Panc1 (cell line): ENCODE measurements around the gene COP1. TPM values are rescaled to one million over a fixed set of nuclear protein-coding genes. Genes with fewer than 3 reads are reported as not detected.

Experiments
- ATAC-seq: fragments of 200-7000 bp; cut with Tn5 transposase; 2 replicates; pipeline ENCODE4 v1.9.1; 2020; ENCODE audit warnings: mild to moderate bottlenecking, moderate library complexity
- BruUV-seq: library from RNA; stranded (reverse); fragments of 400-500 nt; replicated peaks from 2 replicates; lab custom pipeline; 2021; lab: Mats Ljungman, UMichigan
- CTCF ChIA-PET: fragments of 300-600 bp; sonication (Branson Sonifier 250); formaldehyde crosslinking; loops from one replicate; lab custom pipeline; 2022; ENCODE audit warnings: antibody characterized with exemption; lab: Charles Lee
- POLR2A ChIA-PET: fragments of 300-600 bp; sonication (Branson Sonifier 250); formaldehyde crosslinking; loops from one replicate; lab custom pipeline; 2022; ENCODE audit warnings: antibody characterized with exemption; lab: Charles Lee
- DNase-seq: peaks from one replicate; pipeline ENCODE4 v3.0.0-alpha.2; 2010; ENCODE audit warnings: low read depth, low spot score
- H3K27ac ChIP-seq: 2 replicates; pipeline ENCODE4 v1.5.1; 2011; ENCODE audit warnings: mild to moderate bottlenecking, low read length, inconsistent platforms
- H3K27me3 ChIP-seq: fragments of 200-500 bp; sonication (Bioruptor generic); 2 replicates; pipeline ENCODE4 v1.6.0; 2014; ENCODE audit warnings: low read length, inconsistent platforms; ENCODE audit not compliant: control insufficient read depth, insufficient read depth
- H3K36me3 ChIP-seq: fragments of 200-500 bp; sonication (Bioruptor generic); 2 replicates; pipeline ENCODE4 v1.5.1; 2014; ENCODE audit warnings: inconsistent platforms, mild to moderate bottlenecking, low read length, moderate library complexity; ENCODE audit not compliant: control insufficient read depth, insufficient read depth
- H3K4me1 ChIP-seq: 2 replicates; pipeline ENCODE4 v1.5.1; 2011; ENCODE audit warnings: inconsistent platforms, mild to moderate bottlenecking, low read length, moderate library complexity; ENCODE audit not compliant: control insufficient read depth, insufficient read depth
- H3K4me3 ChIP-seq, 2 experiments: 2 replicates each; pipeline ENCODE4 v1.5.1; 2011 to 2012; ENCODE audit warnings: low read depth in 2 of 2, low read length in 2 of 2, mild to moderate bottlenecking in 2 of 2, inconsistent platforms in 1 of 2, moderate library complexity in 1 of 2
- H3K9me3 ChIP-seq: fragments of 200-500 bp; sonication (Bioruptor generic); 2 replicates; pipeline ENCODE4 v1.5.1; 2014; ENCODE audit warnings: low read depth, mild to moderate bottlenecking, inconsistent platforms, low read length, moderate library complexity; ENCODE audit not compliant: control insufficient read depth, insufficient read depth
- POLR2AphosphoS5 ChIP-seq: IDR thresholded peaks from 2 replicates; pipeline ENCODE4 v1.6.1; 2012; ENCODE audit warnings: mild to moderate bottlenecking, low read depth, low read length, moderate library complexity
- SIN3A ChIP-seq: IDR thresholded peaks from 2 replicates; pipeline ENCODE4 v1.6.1; 2012; ENCODE audit warnings: low read depth, mild to moderate bottlenecking, low read length, moderate library complexity, borderline replicate concordance; ENCODE audit not compliant: insufficient read depth
- TCF7L2 ChIP-seq: IDR thresholded peaks from 2 replicates; pipeline ENCODE4 v1.6.1; 2011; ENCODE audit warnings: mild to moderate bottlenecking, low read depth, low read length, inconsistent platforms
- in situ Hi-C: cut with HindIII; loops from 2 replicates; pipeline ENCODE4 v1.10.0; 2016; ENCODE audit warnings: low sequenced_read_pairs, low pct_unique_long_range_greater_than_20kb
- intact Hi-C: fragments of 100-400 bp; cut with micrococcal nuclease; formaldehyde crosslinking; loops from one replicate; pipeline ENCODE4 v1.10.0; 2022; ENCODE audit not compliant: unreplicated experiment
- total RNA-seq: library from RNA; stranded (reverse); gene quantifications from one replicate; pipeline ENCODE4 v1.2.1, GENCODE V29; 2021; ENCODE audit not compliant: unreplicated experiment
- TF ChIP-seq, protein P1 (sequence below), 2 experiments: IDR thresholded peaks; 2 replicates each; pipeline ENCODE4 v1.6.1; 2011 to 2012; ENCODE audit warnings: low read depth in 2 of 2, control low read depth in 1 of 2, low read length in 1 of 2, mild to moderate bottlenecking in 1 of 2, moderate library complexity in 1 of 2; ENCODE audit not compliant: insufficient read depth in 1 of 2
- TF ChIP-seq, protein P2 (sequence below): fragments of 450-650 bp; IDR thresholded peaks from 2 replicates; pipeline ENCODE4 v1.5.1; 2017; ENCODE audit warnings: mild to moderate bottlenecking

COP1 gene
- total RNA-seq, 1 experiment from 2014 or later, result 36.5 TPM

DNA sequence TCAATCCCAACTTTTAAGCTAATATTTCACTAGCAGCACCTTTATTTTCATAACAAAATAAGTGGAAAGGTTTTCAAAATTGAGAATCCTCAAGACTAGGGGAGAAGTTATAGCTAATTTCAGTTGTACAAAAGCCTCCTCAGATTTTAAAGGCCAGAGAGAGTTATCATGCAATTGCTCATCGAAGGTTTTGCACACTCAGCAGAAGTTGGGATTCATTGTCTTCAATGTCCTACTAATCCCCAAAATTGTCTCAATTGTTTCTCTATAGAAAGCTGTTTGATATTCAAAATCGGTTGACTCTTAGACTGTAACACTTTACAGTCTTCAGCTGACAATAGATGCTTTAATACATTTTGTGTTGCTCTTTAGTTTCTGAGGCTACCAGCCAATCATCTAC is 293.0 kb downstream of the COP1 start:
- in situ Hi-C loops (no loop called here), intact Hi-C loops (no loop called here)
- CTCF ChIA-PET, result no interaction called here

DNA sequence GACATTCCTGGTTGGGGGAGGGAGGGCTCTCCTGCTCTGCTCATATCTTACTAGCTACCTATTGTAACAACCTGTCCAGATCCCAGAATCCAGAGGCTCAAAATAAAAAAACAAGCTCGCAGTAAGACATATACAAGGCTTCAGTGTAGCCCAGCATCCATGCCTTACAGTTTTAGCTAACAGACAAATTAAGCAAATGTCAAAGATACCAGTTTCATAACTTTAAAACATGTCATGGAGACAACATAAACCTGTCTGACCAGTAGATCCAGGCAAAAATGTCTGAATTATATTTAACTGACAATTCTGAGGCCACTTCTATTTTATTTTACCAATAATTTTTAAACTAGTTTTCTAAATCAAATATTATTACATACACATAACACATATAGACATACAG is 295.9 kb downstream of the COP1 start:
- ChIA-PET CTCF (no interaction called here), POLR2A (no interaction called here)
- H3K36me3 ChIP-seq, result no peaks in the 10 kb centered on the region
- H3K9me3 ChIP-seq, result peaks cover 9% of the 10 kb centered on the region; the same call in 1 of the 2 replicates
- in situ Hi-C loops, result no loop called here
- H3K4me1 ChIP-seq, result no peaks in the 10 kb centered on the region
- intact Hi-C loops, result no loop called here
- DNase-seq (no peak), ATAC-seq (no peak)
- H3K4me3 ChIP-seq, result no peak overlapping the region
- no TSS peak for BruUV-seq
- TF ChIP-seq, protein P1, sequence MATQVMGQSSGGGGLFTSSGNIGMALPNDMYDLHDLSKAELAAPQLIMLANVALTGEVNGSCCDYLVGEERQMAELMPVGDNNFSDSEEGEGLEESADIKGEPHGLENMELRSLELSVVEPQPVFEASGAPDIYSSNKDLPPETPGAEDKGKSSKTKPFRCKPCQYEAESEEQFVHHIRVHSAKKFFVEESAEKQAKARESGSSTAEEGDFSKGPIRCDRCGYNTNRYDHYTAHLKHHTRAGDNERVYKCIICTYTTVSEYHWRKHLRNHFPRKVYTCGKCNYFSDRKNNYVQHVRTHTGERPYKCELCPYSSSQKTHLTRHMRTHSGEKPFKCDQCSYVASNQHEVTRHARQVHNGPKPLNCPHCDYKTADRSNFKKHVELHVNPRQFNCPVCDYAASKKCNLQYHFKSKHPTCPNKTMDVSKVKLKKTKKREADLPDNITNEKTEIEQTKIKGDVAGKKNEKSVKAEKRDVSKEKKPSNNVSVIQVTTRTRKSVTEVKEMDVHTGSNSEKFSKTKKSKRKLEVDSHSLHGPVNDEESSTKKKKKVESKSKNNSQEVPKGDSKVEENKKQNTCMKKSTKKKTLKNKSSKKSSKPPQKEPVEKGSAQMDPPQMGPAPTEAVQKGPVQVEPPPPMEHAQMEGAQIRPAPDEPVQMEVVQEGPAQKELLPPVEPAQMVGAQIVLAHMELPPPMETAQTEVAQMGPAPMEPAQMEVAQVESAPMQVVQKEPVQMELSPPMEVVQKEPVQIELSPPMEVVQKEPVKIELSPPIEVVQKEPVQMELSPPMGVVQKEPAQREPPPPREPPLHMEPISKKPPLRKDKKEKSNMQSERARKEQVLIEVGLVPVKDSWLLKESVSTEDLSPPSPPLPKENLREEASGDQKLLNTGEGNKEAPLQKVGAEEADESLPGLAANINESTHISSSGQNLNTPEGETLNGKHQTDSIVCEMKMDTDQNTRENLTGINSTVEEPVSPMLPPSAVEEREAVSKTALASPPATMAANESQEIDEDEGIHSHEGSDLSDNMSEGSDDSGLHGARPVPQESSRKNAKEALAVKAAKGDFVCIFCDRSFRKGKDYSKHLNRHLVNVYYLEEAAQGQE (IDR thresholded peaks at IDR 0.05; ENCODE audit: insufficient read depth in 1 of 2, low read depth in 2 of 2, low read length in 1 of 2), result no peak
- TF ChIP-seq POLR2AphosphoS5 (no peak), TCF7L2 (no peak), SIN3A (no peak)
- TF ChIP-seq, protein P2, sequence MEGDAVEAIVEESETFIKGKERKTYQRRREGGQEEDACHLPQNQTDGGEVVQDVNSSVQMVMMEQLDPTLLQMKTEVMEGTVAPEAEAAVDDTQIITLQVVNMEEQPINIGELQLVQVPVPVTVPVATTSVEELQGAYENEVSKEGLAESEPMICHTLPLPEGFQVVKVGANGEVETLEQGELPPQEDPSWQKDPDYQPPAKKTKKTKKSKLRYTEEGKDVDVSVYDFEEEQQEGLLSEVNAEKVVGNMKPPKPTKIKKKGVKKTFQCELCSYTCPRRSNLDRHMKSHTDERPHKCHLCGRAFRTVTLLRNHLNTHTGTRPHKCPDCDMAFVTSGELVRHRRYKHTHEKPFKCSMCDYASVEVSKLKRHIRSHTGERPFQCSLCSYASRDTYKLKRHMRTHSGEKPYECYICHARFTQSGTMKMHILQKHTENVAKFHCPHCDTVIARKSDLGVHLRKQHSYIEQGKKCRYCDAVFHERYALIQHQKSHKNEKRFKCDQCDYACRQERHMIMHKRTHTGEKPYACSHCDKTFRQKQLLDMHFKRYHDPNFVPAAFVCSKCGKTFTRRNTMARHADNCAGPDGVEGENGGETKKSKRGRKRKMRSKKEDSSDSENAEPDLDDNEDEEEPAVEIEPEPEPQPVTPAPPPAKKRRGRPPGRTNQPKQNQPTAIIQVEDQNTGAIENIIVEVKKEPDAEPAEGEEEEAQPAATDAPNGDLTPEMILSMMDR, result no peak
- no peaks in the 10 kb centered on the region for H3K27me3 ChIP-seq
- H3K27ac ChIP-seq, result no peak overlapping the region

More for the DNA sequence above, 293.0 kb downstream of the COP1 start:
- H3K9me3 ChIP-seq, result peaks cover 9% of the 10 kb centered on the region; the same call in 1 of the 2 replicates
- no peaks in the 10 kb centered on the region for H3K27me3 ChIP-seq
- H3K4me1 ChIP-seq, result no peaks in the 10 kb centered on the region
- DNase-seq (no peak), ATAC-seq (no peak)
- no peaks in the 10 kb centered on the region for H3K36me3 ChIP-seq
- TF ChIP-seq, protein P1 (IDR thresholded peaks at IDR 0.05; ENCODE audit: insufficient read depth in 1 of 2, low read depth in 2 of 2, low read length in 1 of 2), result no peak
- TF ChIP-seq POLR2AphosphoS5 (no peak), SIN3A (no peak), TCF7L2 (no peak)
- TF ChIP-seq, protein P2, result no peak
- no peak overlapping the region for H3K4me3 ChIP-seq
- POLR2A ChIA-PET, result no interaction called here
- BruUV-seq, result no TSS peak
- H3K27ac ChIP-seq, result no peak overlapping the region
